Mucosa of descending colon (tissue), 3 donors: ENCODE measurements around the gene ARHGAP6. TPM values are rescaled to one million over a fixed set of nuclear protein-coding genes. Genes with fewer than 3 reads are reported as not detected.

Experiments
- ATAC-seq: fragments of 200-7000 bp; cut with Tn5 transposase; one replicate; pipeline ENCODE4 v1.9.1; 2020; ENCODE audit warnings: mild to moderate bottlenecking, moderate library complexity
- DNase-seq, 3 donors: peaks; one replicate each; pipeline ENCODE4 v3.0.0-alpha.2; 2020
- H3K36me3 ChIP-seq: fragments of 200-600 bp; one replicate; pipeline ENCODE4 v1.8.0; 2021; ENCODE audit warnings: low read depth, mild to moderate bottlenecking
- H3K4me1 ChIP-seq: fragments of 200-600 bp; one replicate; pipeline ENCODE4 v1.8.0; 2021; ENCODE audit warnings: low read depth, mild to moderate bottlenecking
- H3K4me3 ChIP-seq: fragments of 200-600 bp; one replicate; pipeline ENCODE4 v1.8.0; 2021; ENCODE audit warnings: mild to moderate bottlenecking
- H3K9me3 ChIP-seq: fragments of 200-600 bp; one replicate; pipeline ENCODE4 v1.8.0; 2021; ENCODE audit warnings: mild to moderate bottlenecking
- CTCF ChIP-seq: fragments of 200-600 bp; IDR thresholded peaks from one replicate; pipeline ENCODE4 v1.8.0; 2022; ENCODE audit warnings: antibody characterized with exemption, mild to moderate bottlenecking
- intact Hi-C, 2 donors: fragments of 100-400 bp; cut with DNase I in 1 of 2; cut with micrococcal nuclease in 1 of 2; formaldehyde crosslinking; loops; one replicate each; pipeline versions ENCODE4 v1.11.0 to v1.11.1; 2022; cut with DNase I, micrococcal nuclease
- total RNA-seq, 3 donors: library from RNA; stranded (reverse); fragmentation: NEBNext Ultra II Directional in 2 of 3; extraction: Animal tissue kit (Norgen Biotek cat#: 25700) in 2 of 3; gene quantifications; one replicate each; pipeline versions ENCODE4 v1.2.1 to v1.2.4, GENCODE V29; 2021 to 2023
- donor health status: DM: no; HTN: no; CAD: no; lungs with moderate emphysema.
- donor health status: DM: no; HTN: no; CAD: no.
- donor health status: DM: no; HTN: yes; CAD: no.

The ARHGAP6 gene
- total RNA-seq, 3 donors from 2014 or later, result 2.2 to 41.5 (median 4.4) TPM

GRCh38 chrX:11138498-11139390 lies 527.0 kb downstream of the ARHGAP6 start:
- Histone ChIP-seq H3K4me1 (no peaks in the 10 kb centered on the region), H3K36me3 (no peaks in the 10 kb centered on the region), H3K4me3 (no peak overlapping the region), H3K9me3 (no peaks in the 10 kb centered on the region)
- no peak for TF ChIP-seq CTCF
- DNase-seq (peak in 1 of 3 donors; percentile 42), ATAC-seq (peak; percentile 12)
- intact Hi-C loops, result no loop called here

- no peak for ATAC-seq
- TF ChIP-seq CTCF, result no peak
- intact Hi-C loops, result no loop called here
- H3K36me3 ChIP-seq, result no peaks in the 10 kb centered on the region
- H3K9me3 ChIP-seq, result no peaks in the 10 kb centered on the region
- H3K4me1 ChIP-seq, result no peaks in the 10 kb centered on the region
- DNase-seq, result peak in 1 of 3 donors; percentile 52
- no peak overlapping the region for H3K4me3 ChIP-seq
These were observed 528.1 kb downstream of the ARHGAP6 start for GRCh38 chrX:11137543-11138139.

GRCh38 chrX:11135564-11136185 lies 530.0 kb downstream of the ARHGAP6 start:
- intact Hi-C loops, result no loop called here
- TF ChIP-seq CTCF, result no peak
- DNase-seq, result no peak
- Histone ChIP-seq H3K9me3 (no peaks in the 10 kb centered on the region), H3K36me3 (no peaks in the 10 kb centered on the region), H3K4me3 (no peak overlapping the region), H3K4me1 (no peaks in the 10 kb centered on the region)
- no peak for ATAC-seq

GRCh38 chrX:11131146-11131545 lies 534.6 kb downstream of the ARHGAP6 start:
- no peaks in the 10 kb centered on the region for H3K4me1 ChIP-seq
- intact Hi-C loops, result no loop called here
- H3K4me3 ChIP-seq, result no peak overlapping the region
- no peak for TF ChIP-seq CTCF
- ATAC-seq (no peak), DNase-seq (no peak)
- H3K9me3 ChIP-seq, result no peaks in the 10 kb centered on the region
- H3K36me3 ChIP-seq, result no peaks in the 10 kb centered on the region

- H3K9me3 ChIP-seq, result no peaks in the 10 kb centered on the region
- intact Hi-C loops, result no loop called here
- peak; percentile 93 for ATAC-seq
- TF ChIP-seq CTCF, result no peak
- no peaks in the 10 kb centered on the region for H3K36me3 ChIP-seq
- no peaks in the 10 kb centered on the region for H3K4me1 ChIP-seq
- no peak overlapping the region for H3K4me3 ChIP-seq
- DNase-seq, result peak in 1 of 3 donors; percentile 25
These were observed 535.6 kb downstream of the ARHGAP6 start for GRCh38 chrX:11130136-11130535.
